HL-60 (cell line): ENCODE results near the gene SPACA4.

Experiments used
- DNase-seq, 2 experiments: peaks; one replicate each; pipeline ENCODE4 v3.0.0-alpha.2; 2010 to 2020; ENCODE audit warnings: low read depth in 1 of 2, low spot score in 1 of 2
- H3K27ac ChIP-seq: fragments of 250-450 bp; sonication (Bioruptor Pico); replicated peaks from 2 replicates; pipeline ENCODE4 v1.5.1; 2020; ENCODE audit warnings: mild to moderate bottlenecking, moderate library complexity
- H3K27me3 ChIP-seq: fragments of 250-450 bp; sonication (Bioruptor Pico); 2 replicates; pipeline ENCODE4 v1.5.1; 2021; ENCODE audit warnings: mild to moderate bottlenecking, moderate library complexity; ENCODE audit not compliant: insufficient read depth, poor library complexity, severe bottlenecking
- H3K4me3 ChIP-seq: replicated peaks from 2 replicates; pipeline ENCODE4 v1.5.1; 2011; ENCODE audit warnings: mild to moderate bottlenecking, control low read depth, low read length; ENCODE audit not compliant: insufficient read depth
- GABPA ChIP-seq: IDR thresholded peaks from 2 replicates; pipeline ENCODE4 v1.6.1; 2012; ENCODE audit warnings: low read depth
- POLR2AphosphoS5 ChIP-seq: IDR thresholded peaks from 2 replicates; pipeline ENCODE4 v1.6.1; 2012; ENCODE audit warnings: low read depth
- SPI1 ChIP-seq: IDR thresholded peaks from 2 replicates; pipeline ENCODE4 v1.6.1; 2012; ENCODE audit warnings: low read depth, mild to moderate bottlenecking, borderline replicate concordance
- TF ChIP-seq, protein P1 (sequence below): IDR thresholded peaks from one replicate; pipeline ENCODE4 v1.5.1; 2011; ENCODE audit warnings: low read length, control low read depth, inconsistent platforms; ENCODE audit not compliant: insufficient read depth
- TF ChIP-seq, protein P2 (sequence below): IDR thresholded peaks from 2 replicates; pipeline ENCODE4 v1.6.1; 2012; ENCODE audit warnings: low read depth; ENCODE audit not compliant: insufficient replicate concordance

The SPACA4 gene

DNA sequence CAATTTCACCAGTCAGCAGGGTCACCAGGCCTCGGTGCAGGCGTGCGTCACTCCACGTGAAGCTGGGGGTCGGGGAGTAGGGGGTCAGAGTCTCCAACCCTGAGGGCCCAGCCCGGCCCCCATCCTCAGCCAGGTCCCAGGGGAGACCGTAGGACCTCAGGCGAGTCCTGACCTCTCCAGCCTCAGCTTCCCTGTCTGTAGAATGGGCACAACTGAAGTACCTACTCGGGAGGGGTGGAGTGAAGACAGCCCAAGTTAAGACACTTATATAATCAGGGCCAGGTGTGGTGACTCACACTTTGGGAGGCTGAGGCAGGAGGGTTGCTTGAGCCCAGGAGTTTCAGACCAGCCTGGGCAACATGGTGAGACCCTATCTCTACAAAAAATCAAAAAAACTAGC lies 2.7 kb upstream of the SPACA4 start:
- Histone ChIP-seq H3K27me3 (no peaks in the 10 kb centered on the region), H3K4me3 (no peak overlapping the region), H3K27ac (no peak overlapping the region)
- no peak for DNase-seq
- TF ChIP-seq, protein P1, sequence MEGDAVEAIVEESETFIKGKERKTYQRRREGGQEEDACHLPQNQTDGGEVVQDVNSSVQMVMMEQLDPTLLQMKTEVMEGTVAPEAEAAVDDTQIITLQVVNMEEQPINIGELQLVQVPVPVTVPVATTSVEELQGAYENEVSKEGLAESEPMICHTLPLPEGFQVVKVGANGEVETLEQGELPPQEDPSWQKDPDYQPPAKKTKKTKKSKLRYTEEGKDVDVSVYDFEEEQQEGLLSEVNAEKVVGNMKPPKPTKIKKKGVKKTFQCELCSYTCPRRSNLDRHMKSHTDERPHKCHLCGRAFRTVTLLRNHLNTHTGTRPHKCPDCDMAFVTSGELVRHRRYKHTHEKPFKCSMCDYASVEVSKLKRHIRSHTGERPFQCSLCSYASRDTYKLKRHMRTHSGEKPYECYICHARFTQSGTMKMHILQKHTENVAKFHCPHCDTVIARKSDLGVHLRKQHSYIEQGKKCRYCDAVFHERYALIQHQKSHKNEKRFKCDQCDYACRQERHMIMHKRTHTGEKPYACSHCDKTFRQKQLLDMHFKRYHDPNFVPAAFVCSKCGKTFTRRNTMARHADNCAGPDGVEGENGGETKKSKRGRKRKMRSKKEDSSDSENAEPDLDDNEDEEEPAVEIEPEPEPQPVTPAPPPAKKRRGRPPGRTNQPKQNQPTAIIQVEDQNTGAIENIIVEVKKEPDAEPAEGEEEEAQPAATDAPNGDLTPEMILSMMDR = no peak
- TF ChIP-seq, protein P2, sequence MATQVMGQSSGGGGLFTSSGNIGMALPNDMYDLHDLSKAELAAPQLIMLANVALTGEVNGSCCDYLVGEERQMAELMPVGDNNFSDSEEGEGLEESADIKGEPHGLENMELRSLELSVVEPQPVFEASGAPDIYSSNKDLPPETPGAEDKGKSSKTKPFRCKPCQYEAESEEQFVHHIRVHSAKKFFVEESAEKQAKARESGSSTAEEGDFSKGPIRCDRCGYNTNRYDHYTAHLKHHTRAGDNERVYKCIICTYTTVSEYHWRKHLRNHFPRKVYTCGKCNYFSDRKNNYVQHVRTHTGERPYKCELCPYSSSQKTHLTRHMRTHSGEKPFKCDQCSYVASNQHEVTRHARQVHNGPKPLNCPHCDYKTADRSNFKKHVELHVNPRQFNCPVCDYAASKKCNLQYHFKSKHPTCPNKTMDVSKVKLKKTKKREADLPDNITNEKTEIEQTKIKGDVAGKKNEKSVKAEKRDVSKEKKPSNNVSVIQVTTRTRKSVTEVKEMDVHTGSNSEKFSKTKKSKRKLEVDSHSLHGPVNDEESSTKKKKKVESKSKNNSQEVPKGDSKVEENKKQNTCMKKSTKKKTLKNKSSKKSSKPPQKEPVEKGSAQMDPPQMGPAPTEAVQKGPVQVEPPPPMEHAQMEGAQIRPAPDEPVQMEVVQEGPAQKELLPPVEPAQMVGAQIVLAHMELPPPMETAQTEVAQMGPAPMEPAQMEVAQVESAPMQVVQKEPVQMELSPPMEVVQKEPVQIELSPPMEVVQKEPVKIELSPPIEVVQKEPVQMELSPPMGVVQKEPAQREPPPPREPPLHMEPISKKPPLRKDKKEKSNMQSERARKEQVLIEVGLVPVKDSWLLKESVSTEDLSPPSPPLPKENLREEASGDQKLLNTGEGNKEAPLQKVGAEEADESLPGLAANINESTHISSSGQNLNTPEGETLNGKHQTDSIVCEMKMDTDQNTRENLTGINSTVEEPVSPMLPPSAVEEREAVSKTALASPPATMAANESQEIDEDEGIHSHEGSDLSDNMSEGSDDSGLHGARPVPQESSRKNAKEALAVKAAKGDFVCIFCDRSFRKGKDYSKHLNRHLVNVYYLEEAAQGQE = no peak
- no peak for TF ChIP-seq GABPA
- TF ChIP-seq SPI1 = no peak
- TF ChIP-seq POLR2AphosphoS5 = no peak

DNA sequence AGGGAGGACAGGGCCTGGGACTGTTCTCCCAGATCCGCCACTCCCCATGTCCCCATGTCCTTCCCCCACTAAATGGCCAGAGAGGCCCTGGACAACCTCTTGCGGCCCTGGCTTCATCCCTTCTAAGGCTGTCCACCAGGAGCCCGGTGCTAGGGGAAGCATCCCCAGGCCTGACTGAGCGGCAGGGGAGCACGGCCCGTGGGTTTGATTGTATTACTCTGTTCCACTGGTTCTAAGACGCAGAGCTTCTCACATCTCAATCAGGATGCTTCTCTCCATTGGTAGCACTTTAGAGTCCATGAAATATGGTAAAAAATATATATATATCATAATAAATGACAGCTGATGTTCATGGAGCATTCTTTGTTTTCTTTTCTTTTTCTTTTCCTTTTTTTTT lies 815 bp downstream of the SPACA4 start:
- no peak overlapping the region for H3K4me3 ChIP-seq
- TF ChIP-seq, protein P1 = no peak
- TF ChIP-seq, protein P2 = no peak
- no peak for TF ChIP-seq SPI1
- TF ChIP-seq POLR2AphosphoS5 = no peak

DNA sequence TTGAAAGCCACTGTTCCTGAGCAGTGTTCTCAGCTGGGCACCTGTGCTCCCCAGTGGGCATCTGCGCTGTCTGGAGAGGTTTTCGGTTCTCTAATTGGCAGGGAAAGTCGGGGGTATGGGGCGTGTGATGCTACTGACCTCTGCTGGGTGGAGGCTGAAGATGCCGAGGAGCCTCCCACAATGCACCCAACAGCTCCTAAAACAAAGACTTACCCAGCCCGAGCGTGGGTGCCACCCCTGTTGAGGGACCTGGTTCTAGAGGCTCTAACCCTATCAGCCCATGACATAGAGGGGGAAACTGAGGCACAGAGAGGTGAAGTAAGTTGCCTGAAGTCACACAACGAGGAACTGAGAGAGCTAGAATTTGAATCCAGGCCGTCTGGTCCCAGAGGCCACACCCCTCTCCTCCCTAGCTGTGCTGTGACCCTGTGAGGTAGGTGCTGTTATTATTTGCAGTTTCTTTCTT lies 2.3 kb downstream of the SPACA4 start:
- TF ChIP-seq SPI1 = no peak
- TF ChIP-seq, protein P1 = peak; percentile 89
- Histone ChIP-seq H3K27me3 (no peaks in the 10 kb centered on the region), H3K27ac (no peak overlapping the region), H3K4me3 (no peak overlapping the region)
- peak in 1 of 2 experiments; percentile 73 for DNase-seq

More for the DNA sequence above, 815 bp downstream of the SPACA4 start:
- no peak for DNase-seq
- no peak overlapping the region for H3K27ac ChIP-seq
- no peaks in the 10 kb centered on the region for H3K27me3 ChIP-seq

DNA sequence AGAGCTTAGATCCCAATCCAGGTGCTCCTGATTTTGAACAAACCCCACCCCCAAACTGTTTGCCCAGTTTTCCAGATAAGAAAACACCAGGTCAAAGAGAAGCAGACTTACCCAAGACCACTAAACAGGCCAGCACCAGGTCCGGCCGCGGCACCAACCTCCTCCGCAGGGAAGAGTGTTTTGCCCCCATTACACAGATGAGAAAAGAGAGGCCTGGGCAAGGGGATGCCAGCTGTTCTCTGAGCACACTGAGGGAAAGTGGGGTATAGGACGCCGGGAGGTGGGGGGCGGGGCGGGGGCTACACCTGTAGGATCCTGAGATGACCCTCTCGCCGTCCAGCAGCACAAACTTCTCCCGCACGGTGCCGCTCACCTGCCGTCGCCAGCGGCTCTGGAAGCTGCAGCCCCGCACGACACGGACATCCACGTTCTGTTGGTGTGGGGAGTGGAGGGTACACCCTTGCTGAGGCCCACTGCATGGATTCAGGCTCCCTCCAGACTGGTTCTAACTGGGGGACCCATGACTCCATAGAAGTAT lies 3.1 kb downstream of the SPACA4 start:
- DNase-seq = no peak
- H3K27ac ChIP-seq = no peak overlapping the region
- TF ChIP-seq GABPA = no peak
- no peak for TF ChIP-seq SPI1
- TF ChIP-seq POLR2AphosphoS5 = no peak
- TF ChIP-seq, protein P2 = no peak
- TF ChIP-seq, protein P1 = no peak
- H3K27me3 ChIP-seq = no peaks in the 10 kb centered on the region
- no peak overlapping the region for H3K4me3 ChIP-seq
